NAMALWA (cell line): ENCODE data around the gene HS6ST2.

Source experiments
- DNase-seq: peaks from one replicate; pipeline ENCODE4 v3.0.0-alpha.2; 2015; ENCODE audit warnings: low spot score

The HS6ST2 gene

GRCh38 chrX:132673331-132673730, 285.1 kb downstream of the HS6ST2 start:
- DNase-seq, result no peak

GRCh38 chrX:132671229-132671641, 287.2 kb downstream of the HS6ST2 start:
- DNase-seq, result no peak

- DNase-seq, result no peak
These were observed 289.3 kb downstream of the HS6ST2 start for GRCh38 chrX:132669142-132669541.

- no peak for DNase-seq
These were observed 290.3 kb downstream of the HS6ST2 start for GRCh38 chrX:132668178-132668577.

- no peak for DNase-seq
These were observed 292.8 kb downstream of the HS6ST2 start for GRCh38 chrX:132665676-132666075.

GRCh38 chrX:132664273-132664672, 294.2 kb downstream of the HS6ST2 start:
- DNase-seq, result no peak

- no peak for DNase-seq
These were observed 295.6 kb downstream of the HS6ST2 start for GRCh38 chrX:132662844-132663243.

GRCh38 chrX:132657876-132658275, 300.6 kb downstream of the HS6ST2 start:
- DNase-seq, result no peak

GRCh38 chrX:132652871-132653270, 305.6 kb downstream of the HS6ST2 start:
- no peak for DNase-seq

- DNase-seq, result peak; percentile 5
These were observed 306.9 kb downstream of the HS6ST2 start for GRCh38 chrX:132651421-132652086.

- DNase-seq, result no peak
These were observed 309.5 kb downstream of the HS6ST2 start for GRCh38 chrX:132648895-132649294.

GRCh38 chrX:132639446-132639845, 319.0 kb downstream of the HS6ST2 start:
- DNase-seq, result no peak

GRCh38 chrX:132638313-132638712, 320.1 kb downstream of the HS6ST2 start:
- no peak for DNase-seq

- no peak for DNase-seq
These were observed 322.3 kb downstream of the HS6ST2 start for GRCh38 chrX:132636080-132636479.

GRCh38 chrX:132634521-132634920, 323.9 kb downstream of the HS6ST2 start:
- no peak for DNase-seq

- peak; percentile 54 for DNase-seq
These were observed 326.7 kb downstream of the HS6ST2 start for GRCh38 chrX:132631579-132632232.

GRCh38 chrX:132624466-132624865, 334.0 kb downstream of the HS6ST2 start:
- DNase-seq, result no peak

GRCh38 chrX:132623942-132624341, 334.5 kb downstream of the HS6ST2 start:
- DNase-seq, result no peak

- DNase-seq, result no peak
These were observed 335.1 kb downstream of the HS6ST2 start for GRCh38 chrX:132623300-132623699.

GRCh38 chrX:132622130-132622529, 336.3 kb downstream of the HS6ST2 start:
- no peak for DNase-seq

- DNase-seq, result no peak
These were observed 339.6 kb downstream of the HS6ST2 start for GRCh38 chrX:132618810-132619209.

GRCh38 chrX:132615391-132616131, 342.9 kb downstream of the HS6ST2 start:
- DNase-seq, result peak; percentile 54

- DNase-seq, result peak; percentile 7
These were observed 344.1 kb downstream of the HS6ST2 start for GRCh38 chrX:132614297-132614696.
